Hematopoietic multipotent progenitor cell treated with erythropoietin and hydrocortisone succinate and interleukin-3 and kit ligand, for 8 days (in vitro differentiated cells): ENCODE measurements around the gene KRT34.

ENCODE experiments used
- DNase-seq: peaks from one replicate; pipeline ENCODE4 v3.0.0-alpha.2; 2015

The KRT34 gene

GRCh38 chr17:41328207-41328606, 53.9 kb downstream of the KRT34 start:
- DNase-seq, result no peak
